Stomach (tissue), 9 donors: ENCODE results near the gene DHRS9. TPM values are rescaled to one million over a fixed set of nuclear protein-coding genes. Genes with fewer than 3 reads are reported as not detected.

ENCODE experiments used
- DNase-seq, 2 donors: peaks; one replicate each; pipeline versions ENCODE4 v3.0.0 to v3.0.0-alpha.2; 2013 to 2019
- H3K27ac ChIP-seq, 5 donors: fragments of 200-600 bp in 4 of 5; sonication (generic) in 4 of 5; one replicate each; pipeline ENCODE4 v1.5.1; 2013 to 2019; ENCODE audit warnings: mild to moderate bottlenecking in 1 of 5, moderate library complexity in 1 of 5
- H3K27me3 ChIP-seq, 3 donors: fragments of 200-600 bp; sonication (generic); one replicate each; pipeline ENCODE4 v1.5.1; 2017 to 2019; ENCODE audit warnings: mixed run types in 1 of 3
- H3K36me3 ChIP-seq, 4 donors: fragments of 200-600 bp; sonication (generic); 1 replicate in 3 of 4; 2 replicates in 1 of 4; pipeline ENCODE4 v1.5.1; 2016 to 2019
- H3K4me1 ChIP-seq, 4 donors: fragments of 200-600 bp; sonication (generic); one replicate each; pipeline ENCODE4 v1.5.1; 2016 to 2019
- H3K4me3 ChIP-seq, 4 donors: fragments of 200-600 bp; sonication (generic) in 3 of 4; one replicate each; pipeline ENCODE4 v1.5.1; 2016 to 2019; ENCODE audit warnings: mild to moderate bottlenecking in 1 of 4
- H3K9me3 ChIP-seq, 4 donors: fragments of 200-600 bp; sonication (generic); one replicate each; pipeline ENCODE4 v1.5.1; 2016 to 2019
- EP300 ChIP-seq: sonication (generic); formaldehyde crosslinking; IDR thresholded peaks from one replicate; pipeline ENCODE4 v1.6.1; 2017; ENCODE audit warnings: antibody characterized with exemption
- POLR2A ChIP-seq, 4 donors: fragments of 450-650 bp; IDR thresholded peaks; one replicate each; pipeline ENCODE4 v1.6.1; 2016; ENCODE audit warnings: antibody characterized with exemption in 4 of 4, control low read depth in 2 of 4, mild to moderate bottlenecking in 1 of 4, moderate library complexity in 1 of 4
- POLR2AphosphoS5 ChIP-seq, 3 donors: sonication (generic); formaldehyde crosslinking; IDR thresholded peaks; one replicate each; pipeline ENCODE4 v1.6.1; 2016; ENCODE audit warnings: antibody characterized with exemption in 3 of 3
- WGBS, 5 donors: extraction: QIAGEN DNeasy Blood & Tissue Kit in 3 of 5; methylation state at CpG; one replicate each; pipeline versions ENCODE4 v1.1.5 to v1.1.7; 2013 to 2018; 5-methylcytosine and 5-hydroxymethylcytosine counted together
- intact Hi-C: fragments of 100-400 bp; cut with DNase I; formaldehyde crosslinking; loops from one replicate; pipeline ENCODE4 v1.15.1; 2023; ENCODE audit warnings: low total_unique reads
- polyA plus RNA-seq, 3 donors: library from polyadenylated mRNA; stranded (reverse); fragments of 200-250 nt; gene quantifications; one replicate each; pipeline ENCODE4 v1.2.3, GENCODE V29; 2013
- total RNA-seq, 5 donors: library from RNA; depleted of rRNA; stranded (reverse); fragments of >200 nt; gene quantifications; one replicate each; pipeline versions ENCODE4 v1.1.0 to v1.2.3, GENCODE V29; 2014 to 2016
- TF ChIP-seq, protein P1 (sequence below), 7 experiments: fragments of 450-650 bp in 4 of 7; fragments of 200-600 bp in 3 of 7; sonication (generic) in 3 of 7; IDR thresholded peaks; one replicate each; pipeline ENCODE4 v1.5.1; 2016 to 2019; ENCODE audit warnings: antibody characterized with exemption in 7 of 7, control low read depth in 2 of 7, mild to moderate bottlenecking in 1 of 7
- donor health status: healthy with polysubstance abuse.
- donor health status: Bipolar disorder and iron deficiency.
- donor health status: healthy.

Gene DHRS9
- total and polyA plus RNA-seq, 8 donors: 1.3 to 19.3 (median 2.6) TPM; not detected in 1

DNA sequence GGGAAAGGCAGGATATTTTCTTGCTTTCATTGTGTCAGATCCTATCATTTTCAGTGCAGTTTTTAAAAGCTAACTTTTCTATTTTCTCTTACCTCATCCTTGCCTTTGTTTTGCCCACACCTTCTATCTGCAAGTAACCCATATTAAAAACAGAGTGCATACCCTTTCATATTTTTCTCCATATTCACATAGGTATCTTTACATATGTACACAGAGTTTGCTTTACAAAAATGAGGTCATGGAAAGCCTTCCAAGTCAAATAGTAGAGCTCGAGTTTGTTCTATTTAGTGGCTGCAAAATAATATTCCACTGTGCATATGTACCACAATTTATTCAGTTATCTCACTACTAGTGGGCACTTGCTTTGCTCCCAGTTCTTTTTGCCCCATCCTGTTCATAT, 3.9 kb upstream of the DHRS9 start:
- no peaks in the 10 kb centered on the region for H3K36me3 ChIP-seq
- intact Hi-C loops: no loop called here
- no peak overlapping the region for H3K27ac ChIP-seq
- TF ChIP-seq, protein P1, sequence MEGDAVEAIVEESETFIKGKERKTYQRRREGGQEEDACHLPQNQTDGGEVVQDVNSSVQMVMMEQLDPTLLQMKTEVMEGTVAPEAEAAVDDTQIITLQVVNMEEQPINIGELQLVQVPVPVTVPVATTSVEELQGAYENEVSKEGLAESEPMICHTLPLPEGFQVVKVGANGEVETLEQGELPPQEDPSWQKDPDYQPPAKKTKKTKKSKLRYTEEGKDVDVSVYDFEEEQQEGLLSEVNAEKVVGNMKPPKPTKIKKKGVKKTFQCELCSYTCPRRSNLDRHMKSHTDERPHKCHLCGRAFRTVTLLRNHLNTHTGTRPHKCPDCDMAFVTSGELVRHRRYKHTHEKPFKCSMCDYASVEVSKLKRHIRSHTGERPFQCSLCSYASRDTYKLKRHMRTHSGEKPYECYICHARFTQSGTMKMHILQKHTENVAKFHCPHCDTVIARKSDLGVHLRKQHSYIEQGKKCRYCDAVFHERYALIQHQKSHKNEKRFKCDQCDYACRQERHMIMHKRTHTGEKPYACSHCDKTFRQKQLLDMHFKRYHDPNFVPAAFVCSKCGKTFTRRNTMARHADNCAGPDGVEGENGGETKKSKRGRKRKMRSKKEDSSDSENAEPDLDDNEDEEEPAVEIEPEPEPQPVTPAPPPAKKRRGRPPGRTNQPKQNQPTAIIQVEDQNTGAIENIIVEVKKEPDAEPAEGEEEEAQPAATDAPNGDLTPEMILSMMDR (IDR thresholded peaks at IDR 0.05): no peak
- TF ChIP-seq POLR2AphosphoS5 (IDR thresholded peaks at IDR 0.05) (no peak), POLR2A (IDR thresholded peaks at IDR 0.05) (no peak), EP300 (no peak)
- H3K9me3 ChIP-seq: no peaks in the 10 kb centered on the region
- H3K27me3 ChIP-seq: no peaks in the 10 kb centered on the region
- 33 to 52% (median 35%) methylated on average over 1 of the region's 1 CpG for WGBS, 5 donors
- no peak overlapping the region for H3K4me3 ChIP-seq
- no peak for DNase-seq
- peaks cover 0 to 12% (median 0%) of the 10 kb centered on the region in 4 donors for H3K4me1 ChIP-seq

DNA sequence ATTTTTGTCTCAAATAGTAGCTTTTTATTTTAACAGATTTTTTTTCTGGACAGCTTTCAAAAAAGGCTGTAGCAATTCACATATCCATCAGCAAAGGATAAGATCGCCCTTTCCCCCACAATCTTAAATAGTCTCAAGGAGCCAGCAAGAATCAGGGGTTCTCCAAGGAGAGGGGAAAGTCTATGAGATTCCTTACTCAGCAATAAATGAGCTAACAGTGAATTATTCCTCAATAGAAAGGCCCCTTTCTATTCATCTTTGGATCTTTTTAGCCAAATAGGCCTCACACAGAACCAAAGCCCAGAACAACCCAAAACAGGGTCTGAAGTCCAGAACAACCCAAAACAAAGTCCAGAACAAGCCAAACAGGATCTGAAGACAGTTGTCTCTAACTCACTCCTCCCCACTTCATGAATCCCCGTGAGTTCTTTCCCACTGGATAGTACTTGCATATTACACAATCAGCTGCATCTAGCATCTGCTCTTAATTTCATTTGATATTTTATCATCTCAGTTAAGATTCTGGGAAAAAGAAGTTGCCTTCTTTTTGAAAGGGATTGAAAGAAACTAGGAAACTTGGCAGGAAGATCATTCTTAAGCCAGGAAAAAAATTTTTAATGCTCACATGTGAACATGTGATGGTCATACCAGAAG, 3.4 kb upstream of the DHRS9 start:
- intact Hi-C loops: no loop called here
- no peaks in the 10 kb centered on the region for H3K27me3 ChIP-seq
- H3K36me3 ChIP-seq: no peaks in the 10 kb centered on the region
- H3K27ac ChIP-seq: peak overlapping the region in 1 of 5 donors; percentile 73
- no peaks in the 10 kb centered on the region for H3K9me3 ChIP-seq
- 75 to 88% (median 80%) methylated on average over 2 of the region's 2 CpGs for WGBS, 5 donors
- H3K4me3 ChIP-seq: no peak overlapping the region
- no peak for DNase-seq
- H3K4me1 ChIP-seq: peaks cover 0 to 12% (median 0%) of the 10 kb centered on the region in 4 donors
- no peak for TF ChIP-seq EP300
- TF ChIP-seq POLR2AphosphoS5 (IDR thresholded peaks at IDR 0.05): no peak
- no peak for TF ChIP-seq POLR2A (IDR thresholded peaks at IDR 0.05)
- TF ChIP-seq, protein P1 (IDR thresholded peaks at IDR 0.05): no peak

DNA sequence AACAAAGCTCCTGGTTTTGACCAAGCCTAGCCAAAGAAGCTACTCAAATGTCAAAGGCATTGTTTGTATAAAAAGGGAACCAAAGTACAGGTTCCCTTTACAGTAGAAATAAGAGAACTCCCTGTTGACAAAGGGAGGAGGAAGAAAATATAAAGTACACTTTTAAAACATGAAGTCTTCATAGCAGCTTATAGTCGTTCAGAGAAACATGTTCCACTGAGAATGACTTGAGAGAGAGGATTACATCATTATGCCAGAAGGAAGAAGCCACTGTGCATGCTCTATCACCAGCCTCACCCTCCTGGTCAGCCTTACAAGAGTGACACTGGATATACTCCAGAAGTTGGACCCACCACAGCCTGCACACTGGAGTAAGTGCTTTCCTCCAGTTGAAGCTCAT, 2.5 kb upstream of the DHRS9 start:
- H3K9me3 ChIP-seq: no peaks in the 10 kb centered on the region
- TF ChIP-seq, protein P1 (IDR thresholded peaks at IDR 0.05): no peak
- TF ChIP-seq EP300: no peak
- no peak for TF ChIP-seq POLR2AphosphoS5 (IDR thresholded peaks at IDR 0.05)
- TF ChIP-seq POLR2A (IDR thresholded peaks at IDR 0.05): no peak
- H3K27ac ChIP-seq: peak overlapping the region in 2 of 5 donors; percentile 24 to 73
- H3K4me3 ChIP-seq: no peak overlapping the region
- peaks cover 0 to 12% (median 0%) of the 10 kb centered on the region in 4 donors for H3K4me1 ChIP-seq
- no peak for DNase-seq
- intact Hi-C loops: no loop called here
- no peaks in the 10 kb centered on the region for H3K27me3 ChIP-seq
- 5 to 22% (median 15%) methylated on average over 1 of the region's 1 CpG for WGBS, 5 donors
- H3K36me3 ChIP-seq: no peaks in the 10 kb centered on the region

DNA sequence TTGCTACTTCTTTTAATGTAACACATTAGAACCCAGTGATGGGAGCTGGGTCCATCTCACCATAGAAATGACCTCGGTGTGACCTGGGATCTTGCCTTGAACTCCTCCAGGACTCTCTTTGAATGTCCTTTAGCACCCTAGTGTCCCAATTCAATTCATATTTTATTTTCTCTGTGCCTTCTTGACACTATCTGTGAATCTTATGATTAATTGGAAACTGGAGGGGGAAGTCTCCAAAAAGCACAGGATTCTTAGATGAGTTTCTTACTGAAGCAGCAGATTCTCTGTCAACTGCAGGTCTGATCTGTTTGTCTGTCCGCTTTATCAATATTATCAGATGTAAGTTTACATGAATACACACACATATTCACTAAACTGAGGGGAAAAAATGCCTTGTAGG, 470 bp downstream of the DHRS9 start:
- 89 to 97% (median 91%) methylated on average over 2 of the region's 2 CpGs for WGBS, 5 donors
- TF ChIP-seq, protein P1 (IDR thresholded peaks at IDR 0.05): no peak
- TF ChIP-seq EP300 (no peak), POLR2A (IDR thresholded peaks at IDR 0.05) (no peak), POLR2AphosphoS5 (IDR thresholded peaks at IDR 0.05) (no peak)
- H3K36me3 ChIP-seq: no peaks in the 10 kb centered on the region
- DNase-seq: no peak
- peaks cover 0 to 17% (median 0%) of the 10 kb centered on the region in 4 donors for H3K4me1 ChIP-seq
- H3K27ac ChIP-seq: peak overlapping the region in 1 of 5 donors; percentile 5
- H3K9me3 ChIP-seq: no peaks in the 10 kb centered on the region
- H3K4me3 ChIP-seq: peak overlapping the region in 1 of 4 donors; percentile 20
- no peaks in the 10 kb centered on the region for H3K27me3 ChIP-seq
- intact Hi-C loops: no loop called here
